Chondrocyte (in vitro differentiated cells): ENCODE measurements around the gene STK17B. TPM values are rescaled to one million over a fixed set of nuclear protein-coding genes. Genes with fewer than 3 reads are reported as not detected.

Source experiments
- DNase-seq: peaks from one replicate; pipeline ENCODE4 v3.0.0; 2021; ENCODE audit warnings: mixed read lengths, low spot score
- H3K27ac Mint-ChIP-seq: one replicate; pipeline ENCODE4 v1.8.0; 2021; ENCODE audit warnings: mild to moderate bottlenecking, moderate library complexity, mixed read lengths; ENCODE audit not compliant: unreplicated experiment
- H3K27me3 Mint-ChIP-seq: 2 replicates; pipeline ENCODE4 v1.8.0; 2021; ENCODE audit warnings: low read depth, mixed read lengths
- H3K36me3 Mint-ChIP-seq: 2 replicates; pipeline ENCODE4 v1.8.0; 2021; ENCODE audit warnings: low read depth, mixed read lengths
- H3K4me1 Mint-ChIP-seq: 2 replicates; pipeline ENCODE4 v1.8.0; 2021; ENCODE audit warnings: low read depth, mild to moderate bottlenecking, mixed read lengths
- H3K4me3 Mint-ChIP-seq: one replicate; pipeline ENCODE4 v1.8.0; 2021; ENCODE audit warnings: mild to moderate bottlenecking, moderate library complexity, mixed read lengths; ENCODE audit not compliant: unreplicated experiment
- H3K9me3 Mint-ChIP-seq: 2 replicates; pipeline ENCODE4 v1.8.0; 2021; ENCODE audit warnings: low read depth, mixed read lengths
- total RNA-seq: library from RNA; stranded (reverse); gene quantifications from 3 replicates; pipeline ENCODE4 v1.2.1, GENCODE V29; 2021
- TF ChIP-seq, protein P1 (sequence below): fragments of 200-600 bp; sonication (generic); IDR thresholded peaks from 2 replicates; pipeline ENCODE4 v1.5.0; 2021; ENCODE audit warnings: antibody characterized with exemption, mild to moderate bottlenecking, moderate library complexity

The STK17B gene
- total RNA-seq, 1 donor from 2014 or later, result 37.2 TPM

DNA sequence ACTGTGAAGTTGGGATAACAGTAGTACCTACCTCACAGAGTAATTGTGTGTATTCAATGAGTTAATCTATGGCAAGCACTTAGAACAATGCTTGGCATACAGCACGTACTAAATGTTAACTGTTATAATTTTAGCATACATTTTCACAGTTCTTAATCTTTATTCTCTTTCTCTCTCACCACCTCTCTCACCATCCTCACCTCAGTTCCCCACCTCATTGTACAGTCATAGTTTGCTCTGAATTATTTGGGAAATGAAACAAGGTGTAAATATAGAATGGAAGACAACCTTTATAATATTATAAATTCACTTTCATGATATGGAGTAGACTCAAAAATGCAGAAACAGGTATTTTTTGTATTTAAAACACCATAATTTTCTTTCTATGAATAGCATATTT, 62.8 kb downstream of the STK17B start:
- no peaks in the 10 kb centered on the region for H3K36me3 Mint-ChIP-seq
- H3K4me3 Mint-ChIP-seq, result no peak overlapping the region
- no peak overlapping the region for H3K27ac Mint-ChIP-seq
- TF ChIP-seq, protein P1, sequence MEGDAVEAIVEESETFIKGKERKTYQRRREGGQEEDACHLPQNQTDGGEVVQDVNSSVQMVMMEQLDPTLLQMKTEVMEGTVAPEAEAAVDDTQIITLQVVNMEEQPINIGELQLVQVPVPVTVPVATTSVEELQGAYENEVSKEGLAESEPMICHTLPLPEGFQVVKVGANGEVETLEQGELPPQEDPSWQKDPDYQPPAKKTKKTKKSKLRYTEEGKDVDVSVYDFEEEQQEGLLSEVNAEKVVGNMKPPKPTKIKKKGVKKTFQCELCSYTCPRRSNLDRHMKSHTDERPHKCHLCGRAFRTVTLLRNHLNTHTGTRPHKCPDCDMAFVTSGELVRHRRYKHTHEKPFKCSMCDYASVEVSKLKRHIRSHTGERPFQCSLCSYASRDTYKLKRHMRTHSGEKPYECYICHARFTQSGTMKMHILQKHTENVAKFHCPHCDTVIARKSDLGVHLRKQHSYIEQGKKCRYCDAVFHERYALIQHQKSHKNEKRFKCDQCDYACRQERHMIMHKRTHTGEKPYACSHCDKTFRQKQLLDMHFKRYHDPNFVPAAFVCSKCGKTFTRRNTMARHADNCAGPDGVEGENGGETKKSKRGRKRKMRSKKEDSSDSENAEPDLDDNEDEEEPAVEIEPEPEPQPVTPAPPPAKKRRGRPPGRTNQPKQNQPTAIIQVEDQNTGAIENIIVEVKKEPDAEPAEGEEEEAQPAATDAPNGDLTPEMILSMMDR, result no peak
- DNase-seq, result no peak
- H3K27me3 Mint-ChIP-seq, result no peaks in the 10 kb centered on the region
- no peaks in the 10 kb centered on the region for H3K9me3 Mint-ChIP-seq
- peaks cover 49% of the 10 kb centered on the region for H3K4me1 Mint-ChIP-seq

DNA sequence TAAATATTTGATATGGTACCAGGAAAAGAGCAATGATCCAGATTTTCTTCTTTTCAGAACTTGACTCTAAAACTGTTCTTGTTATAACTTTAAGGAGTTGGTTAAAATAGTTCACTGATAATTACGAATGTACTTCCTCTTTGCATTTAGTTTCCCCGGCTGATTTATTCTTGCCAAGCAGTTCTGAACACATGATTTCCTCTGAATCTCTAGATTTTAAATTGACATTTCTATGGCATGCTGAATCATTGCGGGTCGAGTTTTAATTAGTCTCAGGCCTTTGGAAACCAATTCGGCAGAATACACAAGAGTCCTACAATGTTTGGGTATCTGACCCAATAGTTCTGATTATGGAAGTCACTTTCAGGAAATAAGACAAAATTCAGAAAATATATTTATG, 65.4 kb downstream of the STK17B start:
- no peak for DNase-seq
- Mint-ChIP-seq H3K27ac (peak overlapping the region; percentile 52), H3K4me3 (no peak overlapping the region), H3K27me3 (no peaks in the 10 kb centered on the region), H3K9me3 (peaks cover 2% of the 10 kb centered on the region), H3K36me3 (no peaks in the 10 kb centered on the region), H3K4me1 (peaks cover 47% of the 10 kb centered on the region)
- TF ChIP-seq, protein P1, result no peak

DNA sequence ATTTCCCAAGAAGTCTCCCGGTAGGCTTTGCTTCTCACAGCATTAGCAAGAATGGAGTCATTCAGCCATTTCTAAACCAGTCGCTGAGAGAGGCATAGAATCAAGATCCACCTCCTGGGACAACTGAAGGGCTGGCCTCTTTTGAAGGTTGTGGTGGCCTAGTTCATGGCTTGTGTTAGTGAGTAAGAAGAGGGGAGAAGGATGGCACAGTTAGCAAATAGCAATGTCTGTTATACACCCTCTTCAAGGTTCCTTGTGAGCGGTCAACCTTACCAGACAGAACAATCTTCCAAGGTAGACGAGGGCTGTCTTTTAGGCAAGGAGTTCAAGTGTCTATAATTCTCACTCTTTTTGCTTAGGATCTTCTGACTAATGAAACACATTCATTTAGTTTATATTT, 67.3 kb downstream of the STK17B start:
- Mint-ChIP-seq H3K36me3 (no peaks in the 10 kb centered on the region), H3K4me1 (peaks cover 57% of the 10 kb centered on the region), H3K9me3 (peaks cover 2% of the 10 kb centered on the region), H3K27ac (no peak overlapping the region), H3K27me3 (no peaks in the 10 kb centered on the region), H3K4me3 (no peak overlapping the region)
- TF ChIP-seq, protein P1, result no peak
- DNase-seq, result no peak

DNA sequence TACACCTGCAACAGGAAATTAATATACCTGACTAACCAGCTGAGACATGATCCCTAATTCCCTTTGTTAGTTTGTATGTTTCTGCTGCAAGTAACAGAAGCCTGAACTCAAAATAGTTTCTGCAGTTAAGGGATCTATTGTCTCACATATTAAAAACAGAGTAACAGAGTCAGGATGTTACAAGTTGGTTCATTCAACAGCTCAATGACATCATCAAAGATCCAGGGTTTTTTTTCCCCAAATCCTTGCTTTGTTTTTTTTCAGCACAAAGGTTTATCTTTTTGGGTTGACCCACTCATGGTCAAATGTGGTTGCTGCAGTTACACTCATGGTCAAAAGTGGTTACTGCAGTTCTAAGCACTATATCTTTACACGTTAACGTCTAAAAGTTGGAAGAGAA, 67.8 kb downstream of the STK17B start:
- TF ChIP-seq, protein P1, result no peak
- H3K9me3 Mint-ChIP-seq, result peaks cover 2% of the 10 kb centered on the region
- H3K27me3 Mint-ChIP-seq, result no peaks in the 10 kb centered on the region
- H3K4me1 Mint-ChIP-seq, result peaks cover 57% of the 10 kb centered on the region
- H3K36me3 Mint-ChIP-seq, result no peaks in the 10 kb centered on the region
- H3K4me3 Mint-ChIP-seq, result no peak overlapping the region
- DNase-seq, result no peak
- no peak overlapping the region for H3K27ac Mint-ChIP-seq

DNA sequence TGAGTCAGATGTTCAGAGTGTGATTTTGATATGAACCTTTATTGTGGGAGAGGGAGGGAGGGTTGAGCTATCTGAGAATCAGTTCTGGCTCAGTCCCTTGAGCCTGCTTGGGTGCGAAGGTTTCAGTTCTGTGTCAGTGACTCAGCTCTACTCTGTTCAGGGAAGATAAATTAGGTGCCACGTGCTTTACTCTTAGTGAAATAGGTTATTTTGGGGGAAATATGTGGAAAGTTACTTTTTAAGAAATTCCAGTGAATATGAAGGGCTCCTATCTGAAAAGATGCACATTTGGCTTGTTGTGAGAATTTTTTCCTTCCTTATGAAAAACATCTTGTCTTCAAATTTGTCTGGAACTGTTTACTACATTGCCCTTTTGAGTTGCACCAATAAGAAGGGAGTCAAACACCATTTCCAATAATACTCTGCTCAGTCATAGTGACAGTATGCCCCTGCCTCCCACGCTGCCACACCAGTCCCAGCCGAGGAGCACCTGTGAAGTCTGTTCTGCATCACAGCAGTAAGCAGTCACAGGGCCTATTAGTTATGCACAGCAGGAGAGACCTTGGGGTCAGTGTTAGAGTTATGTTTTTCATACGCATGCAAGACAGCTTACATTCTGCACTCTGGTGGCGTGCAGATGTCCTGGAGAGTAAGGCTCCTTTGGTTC, 69.9 kb downstream of the STK17B start:
- H3K4me3 Mint-ChIP-seq, result no peak overlapping the region
- TF ChIP-seq, protein P1, result peak; percentile 19
- no peaks in the 10 kb centered on the region for H3K27me3 Mint-ChIP-seq
- no peaks in the 10 kb centered on the region for H3K36me3 Mint-ChIP-seq
- peak overlapping the region; percentile 59 for H3K27ac Mint-ChIP-seq
- DNase-seq, result no peak
- H3K9me3 Mint-ChIP-seq, result peaks cover 2% of the 10 kb centered on the region
- H3K4me1 Mint-ChIP-seq, result peaks cover 55% of the 10 kb centered on the region
